ENCODE measurements around the gene SRL.
A peak's percentile ranks its signal among the peaks of the same experiment; 100 is the strongest.
"Not testable (repeated sequence)": the region's sequence is repeated elsewhere in the genome, so short reads cannot be mapped to it uniquely, and the experiment has no call there.

The SRL gene

DNA sequence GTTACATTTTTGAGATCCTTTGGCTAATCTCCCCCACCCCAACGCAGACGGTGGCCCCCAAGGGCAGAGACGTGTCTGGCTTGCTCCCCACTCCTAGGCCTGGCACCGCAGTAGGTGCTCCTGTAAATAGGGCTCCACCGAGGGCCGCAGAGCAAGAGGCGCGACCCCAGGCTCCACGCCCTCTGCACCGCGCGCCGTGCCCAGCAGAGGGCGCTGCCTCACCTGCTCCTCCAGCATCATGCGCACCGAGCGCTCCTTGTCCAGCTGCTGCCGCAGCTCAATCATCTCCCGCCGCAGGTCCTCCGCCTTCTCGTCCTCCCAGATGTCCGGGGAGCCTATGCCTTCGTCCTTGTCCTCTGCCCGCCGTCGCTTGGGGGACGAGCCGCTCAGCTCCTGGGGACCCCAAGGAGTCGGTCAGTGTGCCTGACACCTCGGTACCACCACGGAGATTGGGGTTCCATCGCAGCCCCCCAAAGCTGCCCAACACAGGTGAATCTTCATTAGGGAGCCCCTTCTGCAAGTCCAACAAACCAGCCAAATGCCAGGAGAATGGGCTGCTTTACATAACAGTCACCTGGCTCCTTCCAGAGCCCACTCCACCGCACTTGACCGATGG, 19.8 kb upstream of the SRL start:
- H3K4me3 ChIP-seq (ENCODE audit: low read length in 2 of 2) = no peak overlapping the region
- H3K9me3 ChIP-seq (ENCODE audit: control insufficient read depth in 2 of 2, low read length in 2 of 2) = no peaks in the 10 kb centered on the region
- peaks cover 16% of the 10 kb centered on the region for H3K4me1 ChIP-seq (ENCODE audit: control insufficient read depth, insufficient read depth, low read length)
- H3K27ac ChIP-seq (ENCODE audit: low read length) = no peak overlapping the region
- H3K27me3 ChIP-seq (ENCODE audit: control insufficient read depth in 1 of 2, insufficient read depth in 2 of 2, low read length in 2 of 2) = no peaks in the 10 kb centered on the region
- H3K9ac ChIP-seq (ENCODE audit: low read length in 2 of 2) = no peak overlapping the region
- H3K36me3 ChIP-seq (ENCODE audit: control insufficient read depth in 2 of 2, insufficient read depth in 2 of 2, low read length in 2 of 2) = peaks cover 2 to 4% of the 10 kb centered on the region in 2 donors

DNA sequence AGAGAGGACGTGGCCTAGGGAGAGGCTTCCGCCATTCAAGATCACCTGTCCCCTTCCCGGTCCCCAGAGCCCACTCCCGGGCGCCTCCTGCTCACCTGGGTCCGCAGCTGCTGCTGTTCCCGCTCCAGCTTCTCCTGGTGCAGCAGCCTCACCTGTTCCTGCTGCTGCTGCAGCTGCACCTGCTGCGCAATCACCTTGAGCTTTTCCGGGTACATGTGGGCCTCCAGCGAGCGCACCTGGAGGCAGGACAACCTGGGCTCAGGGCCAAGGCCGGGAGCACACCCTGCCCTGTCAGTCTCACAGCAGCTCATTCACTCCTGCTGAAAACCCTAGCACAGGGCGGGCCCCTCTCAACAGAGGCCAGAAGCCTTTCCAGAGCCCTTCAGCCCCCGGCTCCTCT, 18.5 kb upstream of the SRL start:
- Histone ChIP-seq H3K4me3 (ENCODE audit: low read length in 2 of 2) (no peak overlapping the region), H3K4me1 (ENCODE audit: control insufficient read depth, insufficient read depth, low read length) (peaks cover 16% of the 10 kb centered on the region), H3K9ac (ENCODE audit: low read length in 2 of 2) (no peak overlapping the region), H3K9me3 (ENCODE audit: control insufficient read depth in 2 of 2, low read length in 2 of 2) (no peaks in the 10 kb centered on the region), H3K27me3 (ENCODE audit: control insufficient read depth in 1 of 2, insufficient read depth in 2 of 2, low read length in 2 of 2) (no peaks in the 10 kb centered on the region), H3K36me3 (ENCODE audit: control insufficient read depth in 2 of 2, insufficient read depth in 2 of 2, low read length in 2 of 2) (peaks cover 2 to 4% of the 10 kb centered on the region in 2 donors), H3K27ac (ENCODE audit: low read length) (no peak overlapping the region)

DNA sequence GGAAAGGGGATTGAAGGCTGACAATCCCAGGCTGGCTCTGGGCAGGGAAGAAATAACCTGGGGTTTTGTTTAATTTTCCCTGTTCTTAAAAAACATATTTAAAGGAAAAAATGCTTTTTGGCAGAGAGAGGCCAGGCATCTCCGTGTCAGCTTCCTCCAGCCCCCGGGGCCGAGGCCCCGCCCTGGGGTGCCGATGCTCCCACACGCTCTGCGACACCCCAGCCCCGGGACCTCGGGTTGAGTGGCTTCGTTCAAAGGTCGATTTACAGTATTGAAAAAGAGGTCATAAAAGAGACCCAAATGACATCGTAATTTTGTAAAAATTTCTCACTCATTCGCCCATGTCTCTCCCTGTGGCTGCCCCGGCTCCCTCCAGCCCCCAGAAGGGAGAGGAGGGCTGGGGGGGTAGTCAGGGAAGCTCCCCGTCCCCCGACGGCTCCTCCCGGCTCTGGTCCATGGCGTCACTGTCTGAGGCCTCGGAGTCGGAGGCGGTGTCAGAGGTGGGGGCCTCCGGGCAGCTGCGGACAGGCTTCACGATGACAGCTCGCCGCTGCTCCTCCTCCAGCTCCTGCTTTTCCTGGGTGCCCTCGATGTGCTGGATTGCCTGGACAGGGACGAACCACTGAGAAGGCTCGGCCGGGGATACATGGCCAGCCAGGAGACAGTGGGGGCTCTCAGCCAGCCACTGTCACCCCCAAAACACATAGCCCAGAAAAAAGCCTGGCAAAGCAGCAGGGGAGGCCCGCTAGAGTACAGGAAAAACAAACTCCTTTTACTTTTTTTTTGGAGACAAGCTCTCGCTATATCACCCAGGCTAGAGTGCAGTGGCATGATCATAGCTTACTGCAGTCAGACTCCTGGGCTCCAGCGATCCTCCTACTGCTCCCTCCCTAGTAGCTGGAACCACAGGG, 16.0 kb upstream of the SRL start:
- Histone ChIP-seq H3K9me3 (ENCODE audit: control insufficient read depth in 2 of 2, low read length in 2 of 2) (no peaks in the 10 kb centered on the region), H3K9ac (ENCODE audit: low read length in 2 of 2) (no peak overlapping the region), H3K36me3 (ENCODE audit: control insufficient read depth in 2 of 2, insufficient read depth in 2 of 2, low read length in 2 of 2) (peaks cover 2 to 4% of the 10 kb centered on the region in 2 donors), H3K4me3 (ENCODE audit: low read length in 2 of 2) (no peak overlapping the region), H3K4me1 (ENCODE audit: control insufficient read depth, insufficient read depth, low read length) (peaks cover 10% of the 10 kb centered on the region), H3K27me3 (ENCODE audit: control insufficient read depth in 1 of 2, insufficient read depth in 2 of 2, low read length in 2 of 2) (no peaks in the 10 kb centered on the region), H3K27ac (ENCODE audit: low read length) (no peak overlapping the region)

DNA sequence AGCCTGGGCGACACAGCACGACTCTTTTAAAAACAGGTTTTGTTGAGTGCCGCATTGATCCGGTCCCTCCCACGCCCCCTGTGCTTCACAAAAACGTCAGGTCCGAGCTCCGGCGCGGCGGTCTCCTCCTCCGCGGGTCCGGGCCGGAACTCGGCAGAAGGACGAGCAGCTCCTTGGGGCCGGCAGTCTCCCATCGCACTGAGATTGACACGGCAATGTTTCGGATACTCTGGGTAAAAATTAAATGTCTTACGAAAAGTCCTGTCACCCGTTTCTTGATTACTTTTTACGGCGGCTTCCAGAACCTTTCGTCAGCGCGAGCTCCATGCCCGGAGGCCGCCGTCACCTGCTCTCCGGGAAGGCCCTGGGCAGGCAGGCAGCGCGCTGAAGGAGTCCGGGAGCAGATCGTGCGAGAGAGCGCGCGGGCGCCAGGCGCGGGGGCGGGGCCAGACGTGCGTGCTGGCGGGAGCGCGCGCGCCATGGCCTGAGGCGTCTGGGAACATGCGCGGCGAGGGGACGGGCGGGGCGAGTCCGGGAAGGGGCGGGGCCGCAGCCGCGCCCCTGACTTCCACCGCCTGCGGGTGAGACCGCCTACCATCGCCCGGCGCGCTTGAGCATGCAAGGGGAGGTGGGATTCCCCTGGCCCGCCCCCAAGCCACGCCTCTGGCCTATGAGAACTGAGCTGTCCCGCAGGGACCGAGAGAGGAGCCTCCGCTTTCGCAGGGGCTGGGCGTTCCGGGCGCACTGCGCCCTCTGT, 11.7 kb upstream of the SRL start:
- Histone ChIP-seq H3K27me3 (ENCODE audit: control insufficient read depth in 1 of 2, insufficient read depth in 2 of 2, low read length in 2 of 2) (no peaks in the 10 kb centered on the region), H3K9me3 (ENCODE audit: control insufficient read depth in 2 of 2, low read length in 2 of 2) (no peaks in the 10 kb centered on the region), H3K9ac (ENCODE audit: low read length in 2 of 2) (peak overlapping the region; percentile 78 to 90), H3K27ac (ENCODE audit: low read length) (peak overlapping the region; percentile 91), H3K4me3 (ENCODE audit: low read length in 2 of 2) (peak overlapping the region; percentile 71 to 81), H3K4me1 (ENCODE audit: control insufficient read depth, insufficient read depth, low read length) (peaks cover 8% of the 10 kb centered on the region), H3K36me3 (ENCODE audit: control insufficient read depth in 2 of 2, insufficient read depth in 2 of 2, low read length in 2 of 2) (no peaks in the 10 kb centered on the region)

DNA sequence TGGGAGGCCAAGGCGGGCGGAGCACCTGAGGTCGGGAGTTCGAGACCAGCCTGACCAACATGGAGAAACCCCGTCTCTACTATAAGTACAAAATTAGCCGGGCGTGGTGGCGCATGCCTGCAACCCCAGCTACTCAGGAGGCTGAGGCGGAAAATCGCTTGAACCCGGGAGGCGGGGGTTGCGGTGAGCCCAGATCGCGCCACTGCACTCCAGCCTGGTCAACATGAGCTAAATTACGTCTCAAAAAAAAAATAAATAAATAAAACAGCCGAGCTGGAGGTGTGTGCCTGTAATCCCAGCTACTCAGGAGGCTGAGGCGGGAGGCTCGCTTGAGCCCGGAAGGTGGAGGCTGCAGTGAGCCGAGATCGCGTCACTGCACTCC, 11.1 kb upstream of the SRL start:
- peak overlapping the region; percentile 78 to 90 for H3K9ac ChIP-seq (ENCODE audit: low read length in 2 of 2)
- not testable (repeated sequence) for H3K9me3 ChIP-seq (ENCODE audit: control insufficient read depth in 2 of 2, low read length in 2 of 2); H3K36me3 ChIP-seq (ENCODE audit: control insufficient read depth in 2 of 2, insufficient read depth in 2 of 2, low read length in 2 of 2); H3K27me3 ChIP-seq (ENCODE audit: control insufficient read depth in 1 of 2, insufficient read depth in 2 of 2, low read length in 2 of 2); H3K4me1 ChIP-seq (ENCODE audit: control insufficient read depth, insufficient read depth, low read length)
- H3K27ac ChIP-seq (ENCODE audit: low read length) = peak overlapping the region; percentile 91
- peak overlapping the region; percentile 71 to 81 for H3K4me3 ChIP-seq (ENCODE audit: low read length in 2 of 2)

DNA sequence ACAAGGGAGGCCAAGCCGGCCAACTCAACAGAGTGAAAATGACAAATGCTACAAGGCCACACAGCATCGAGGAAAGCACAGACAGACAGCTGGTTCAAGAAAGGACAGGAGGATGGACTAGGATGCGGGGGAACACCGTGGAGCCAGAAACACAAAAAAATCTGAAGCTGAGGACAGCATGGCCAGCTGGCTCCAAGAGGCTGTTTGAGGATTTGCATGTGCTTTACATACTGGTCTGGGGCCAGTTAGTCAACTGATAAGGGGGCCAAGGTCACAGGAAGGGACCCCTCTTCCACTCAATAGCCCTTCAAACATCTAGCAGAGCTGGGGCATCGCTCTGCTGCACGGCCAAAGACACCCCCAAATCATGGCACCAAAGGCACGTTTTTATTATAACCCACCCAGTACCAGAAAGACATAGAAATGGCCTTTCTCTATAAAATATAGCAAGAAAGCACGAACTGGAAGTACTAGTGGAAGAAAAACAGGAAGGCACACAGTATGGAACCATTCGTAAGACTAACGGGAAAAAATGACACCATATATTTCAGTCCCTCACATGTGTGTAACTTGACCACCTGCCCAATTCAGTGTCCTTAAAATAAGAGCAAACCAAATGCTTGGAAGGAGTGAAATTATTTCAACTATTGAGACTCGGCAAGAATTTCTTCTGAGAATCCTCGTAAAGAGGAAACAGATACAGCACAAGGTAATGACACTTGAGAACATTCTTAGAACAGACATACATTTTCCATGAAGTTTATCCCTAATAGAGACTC, 7.8 kb upstream of the SRL start:
- Histone ChIP-seq H3K9me3 (ENCODE audit: control insufficient read depth in 2 of 2, low read length in 2 of 2) (no peaks in the 10 kb centered on the region), H3K27me3 (ENCODE audit: control insufficient read depth in 1 of 2, insufficient read depth in 2 of 2, low read length in 2 of 2) (no peaks in the 10 kb centered on the region), H3K27ac (ENCODE audit: low read length) (no peak overlapping the region), H3K9ac (ENCODE audit: low read length in 2 of 2) (no peak overlapping the region), H3K36me3 (ENCODE audit: control insufficient read depth in 2 of 2, insufficient read depth in 2 of 2, low read length in 2 of 2) (no peaks in the 10 kb centered on the region), H3K4me3 (ENCODE audit: low read length in 2 of 2) (no peak overlapping the region), H3K4me1 (ENCODE audit: control insufficient read depth, insufficient read depth, low read length) (peaks cover 11% of the 10 kb centered on the region)

DNA sequence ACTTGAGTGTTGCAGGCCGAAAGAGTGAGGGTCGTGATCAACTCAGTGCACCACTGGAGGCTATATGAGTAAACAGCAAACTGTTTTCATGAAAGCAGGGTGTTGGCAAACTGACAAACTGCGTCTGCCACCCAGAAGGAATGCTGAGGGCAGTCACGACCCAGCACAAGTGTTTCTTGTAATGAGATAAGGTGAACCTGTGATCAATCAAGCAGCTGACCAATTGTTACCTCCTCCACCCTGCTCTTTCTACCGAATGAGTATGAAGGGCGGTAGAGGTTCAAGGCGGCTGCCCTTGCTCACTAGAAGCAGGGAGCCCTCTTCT, 5.5 kb upstream of the SRL start:
- Histone ChIP-seq H3K27me3 (ENCODE audit: control insufficient read depth in 1 of 2, insufficient read depth in 2 of 2, low read length in 2 of 2) (no peaks in the 10 kb centered on the region), H3K4me3 (ENCODE audit: low read length in 2 of 2) (no peak overlapping the region), H3K36me3 (ENCODE audit: control insufficient read depth in 2 of 2, insufficient read depth in 2 of 2, low read length in 2 of 2) (no peaks in the 10 kb centered on the region), H3K9me3 (ENCODE audit: control insufficient read depth in 2 of 2, low read length in 2 of 2) (no peaks in the 10 kb centered on the region), H3K27ac (ENCODE audit: low read length) (no peak overlapping the region), H3K4me1 (ENCODE audit: control insufficient read depth, insufficient read depth, low read length) (peaks cover 4% of the 10 kb centered on the region), H3K9ac (ENCODE audit: low read length in 2 of 2) (no peak overlapping the region)

DNA sequence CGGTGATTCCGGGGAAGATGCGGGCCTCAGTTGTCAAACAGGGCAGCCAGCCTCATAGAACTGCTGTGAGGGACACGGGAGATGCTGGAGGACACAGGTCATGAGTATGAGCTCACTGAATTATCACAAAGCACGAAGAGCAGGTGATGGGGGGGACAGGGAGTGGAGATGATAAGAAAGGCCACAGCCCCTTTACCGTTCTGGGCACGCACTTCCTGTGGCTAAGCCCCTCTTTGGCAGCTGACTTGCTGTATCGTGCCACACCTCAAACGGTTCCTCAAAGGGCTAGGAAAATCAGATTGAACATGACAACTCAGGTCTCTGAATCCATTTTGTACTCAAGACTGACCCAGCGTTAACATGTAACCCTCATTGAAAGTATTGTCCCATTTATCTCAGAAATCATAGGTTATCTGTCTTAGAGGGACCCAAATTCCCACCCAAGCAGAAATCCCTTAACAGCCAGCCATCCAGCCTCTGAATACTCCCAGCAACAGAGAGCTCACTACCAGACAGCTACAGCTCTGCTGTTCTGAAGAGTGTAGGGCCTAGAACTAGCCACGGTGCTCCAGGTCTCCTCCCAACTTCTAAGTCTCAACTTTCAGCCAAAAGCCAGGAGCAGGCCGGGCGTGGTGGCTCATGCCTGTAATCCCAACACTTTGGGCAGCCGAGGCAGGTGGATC, 5.0 kb upstream of the SRL start:
- Histone ChIP-seq H3K9me3 (ENCODE audit: control insufficient read depth in 2 of 2, low read length in 2 of 2) (no peaks in the 10 kb centered on the region), H3K27ac (ENCODE audit: low read length) (no peak overlapping the region), H3K4me1 (ENCODE audit: control insufficient read depth, insufficient read depth, low read length) (peaks cover 4% of the 10 kb centered on the region), H3K9ac (ENCODE audit: low read length in 2 of 2) (no peak overlapping the region), H3K27me3 (ENCODE audit: control insufficient read depth in 1 of 2, insufficient read depth in 2 of 2, low read length in 2 of 2) (no peaks in the 10 kb centered on the region), H3K4me3 (ENCODE audit: low read length in 2 of 2) (no peak overlapping the region), H3K36me3 (ENCODE audit: control insufficient read depth in 2 of 2, insufficient read depth in 2 of 2, low read length in 2 of 2) (no peaks in the 10 kb centered on the region)

DNA sequence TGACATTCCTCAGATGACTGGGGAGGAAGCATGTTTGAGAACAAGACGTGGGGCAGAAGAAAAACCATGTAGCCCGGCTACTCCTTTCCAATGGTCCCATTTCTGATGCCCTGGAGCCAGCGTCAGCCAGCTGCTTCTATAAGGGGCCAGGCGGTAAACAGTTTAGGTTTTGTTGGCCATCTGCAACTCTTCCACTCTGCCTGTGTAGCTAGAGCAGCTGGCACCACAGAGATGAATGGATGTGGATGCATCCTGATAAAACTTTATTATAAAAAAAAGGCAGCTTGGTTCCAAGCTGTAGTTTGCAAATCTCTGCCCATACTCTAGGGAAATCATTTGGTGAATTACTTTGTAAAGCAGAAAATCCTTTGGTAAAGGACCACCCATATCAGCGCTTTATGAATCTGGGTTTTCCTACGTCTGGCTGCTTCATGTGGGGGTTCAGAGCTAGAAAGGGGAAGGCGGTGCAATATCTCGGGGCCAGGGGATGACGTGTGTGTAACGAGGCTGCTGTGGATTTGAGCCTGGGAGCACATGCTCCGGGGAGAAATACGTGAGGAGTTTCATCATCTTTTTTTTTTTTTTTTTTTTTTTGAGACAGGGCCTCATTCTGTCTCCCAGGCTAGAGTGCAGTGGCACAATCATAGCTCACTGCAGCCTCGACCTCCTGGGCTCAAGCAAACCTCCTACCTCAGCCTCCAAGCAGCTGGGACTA, 3.4 kb upstream of the SRL start:
- no peak overlapping the region for H3K27ac ChIP-seq (ENCODE audit: low read length)
- H3K9me3 ChIP-seq (ENCODE audit: control insufficient read depth in 2 of 2, low read length in 2 of 2) = no peaks in the 10 kb centered on the region
- no peak overlapping the region for H3K4me3 ChIP-seq (ENCODE audit: low read length in 2 of 2)
- H3K9ac ChIP-seq (ENCODE audit: low read length in 2 of 2) = no peak overlapping the region
- H3K27me3 ChIP-seq (ENCODE audit: control insufficient read depth in 1 of 2, insufficient read depth in 2 of 2, low read length in 2 of 2) = no peaks in the 10 kb centered on the region
- H3K36me3 ChIP-seq (ENCODE audit: control insufficient read depth in 2 of 2, insufficient read depth in 2 of 2, low read length in 2 of 2) = no peaks in the 10 kb centered on the region
- H3K4me1 ChIP-seq (ENCODE audit: control insufficient read depth, insufficient read depth, low read length) = peaks cover 14% of the 10 kb centered on the region

Measured in stomach smooth muscle (tissue), 2 donors.